Measurements from ENCODE around the gene ATP2C1. TPM values are rescaled to one million over a fixed set of nuclear protein-coding genes. Genes with fewer than 3 reads are reported as not detected.

The ATP2C1 gene
- total and polyA plus RNA-seq, 2 donors (not counting 3 experiments of a cell fraction or from before 2014, with no cell fraction given): 50.1 to 73.3 TPM

GRCh38 chr3:130907500-130907899, 13.6 kb downstream of the ATP2C1 start:
- H3K36me3 ChIP-seq (ENCODE audit: control insufficient read depth in 2 of 2, extremely low read depth in 1 of 2, insufficient read depth in 2 of 2, low read length in 2 of 2): no peaks in the 10 kb centered on the region
- no TSS peak for BruUV-seq (replicated peaks)
- peaks cover 74% of the 10 kb centered on the region for H3K79me2 ChIP-seq (ENCODE audit: control insufficient read depth, insufficient read depth, low read length)
- POLR2A ChIA-PET: no interaction called here
- no peak overlapping the region for H3K9ac ChIP-seq (replicated peaks; ENCODE audit: extremely low read depth, insufficient read depth, low read length)
- TF ChIP-seq POLR2A (IDR thresholded peaks at IDR 0.05; ENCODE audit: low read depth, low read length): no peak
- TF ChIP-seq POLR2AphosphoS5 (IDR thresholded peaks at IDR 0.05; ENCODE audit: insufficient read depth, low read depth, low read length): no peak
- TF ChIP-seq EZH2 (IDR thresholded peaks at IDR 0.05; ENCODE audit: borderline replicate concordance, low read depth, low read length, severe bottlenecking): no peak
- no peak for TF ChIP-seq GATA2 (IDR thresholded peaks at IDR 0.05; ENCODE audit: insufficient read depth, insufficient read length, low read depth, low read length)
- TF ChIP-seq FOS (IDR thresholded peaks at IDR 0.05; ENCODE audit: borderline replicate concordance, insufficient read depth, low read length): no peak
- TF ChIP-seq CTCF (IDR thresholded peaks at IDR 0.05; ENCODE audit: extremely low read depth in 1 of 2, insufficient read depth in 1 of 2, low read depth in 1 of 2, low read length in 2 of 2): no peak
- TF ChIP-seq MAX (IDR thresholded peaks at IDR 0.05; ENCODE audit: insufficient read depth, insufficient read length): no peak
- no peak for TF ChIP-seq JUN (IDR thresholded peaks at IDR 0.05; ENCODE audit: borderline replicate concordance, insufficient read depth, insufficient read length, low read depth)
- no peak for TF ChIP-seq MYC (IDR thresholded peaks at IDR 0.05; ENCODE audit: low read depth, low read length)
- intact Hi-C loops (cut with micrococcal nuclease): no loop called here
- H2AFZ ChIP-seq (ENCODE audit: low read depth, low read length): no peak overlapping the region
- peaks cover 7% of the 10 kb centered on the region for H3K4me1 ChIP-seq (ENCODE audit: control insufficient read depth, extremely low read depth, insufficient read depth, low read length)
- H3K4me3 ChIP-seq (replicated peaks in 1 of 3; ENCODE audit: insufficient read depth in 1 of 3, low read depth in 1 of 3, low read length in 3 of 3): no peak overlapping the region
- peaks cover 10% of the 10 kb centered on the region for H4K20me1 ChIP-seq (replicated peaks; ENCODE audit: control insufficient read depth, extremely low read depth, insufficient read depth, low read length)
- no peak for DNase-seq (ENCODE audit: low read depth, low spot score)
- CTCF ChIA-PET: no interaction called here
- FAIRE-seq: no peak
- H3K4me2 ChIP-seq (ENCODE audit: insufficient read depth, low read length): no peak overlapping the region
- no peaks in the 10 kb centered on the region for H3K9me3 ChIP-seq (replicated peaks; ENCODE audit: control insufficient read depth, insufficient read depth, low read length)
- no peaks in the 10 kb centered on the region for H3K9me1 ChIP-seq (replicated peaks; ENCODE audit: control insufficient read depth, extremely low read depth, insufficient read depth, low read length)
- dilution Hi-C loops (cut with MboI; ENCODE audit: extremely low pct_ligation_motif_present, low sequenced_read_pairs): no loop called here
- H3K27ac ChIP-seq (ENCODE audit: insufficient read depth, low read depth, low read length): no peak overlapping the region
- no peaks in the 10 kb centered on the region for H3K27me3 ChIP-seq (ENCODE audit: control insufficient read depth in 2 of 2, insufficient read depth in 2 of 2, low read length in 2 of 2)

Measured in endothelial cell of umbilical vein (primary cell).